ENCODE measurements around the gene ALKBH1. TPM values are rescaled to one million over a fixed set of nuclear protein-coding genes. Genes with fewer than 3 reads are reported as not detected.
"Not testable (repeated sequence)": the region's sequence is repeated elsewhere in the genome, so short reads cannot be mapped to it uniquely, and the experiment has no call there.

Gene ALKBH1
- total RNA-seq, 2 experiments from 2014 or later = 5.6 to 8.5 TPM

DNA sequence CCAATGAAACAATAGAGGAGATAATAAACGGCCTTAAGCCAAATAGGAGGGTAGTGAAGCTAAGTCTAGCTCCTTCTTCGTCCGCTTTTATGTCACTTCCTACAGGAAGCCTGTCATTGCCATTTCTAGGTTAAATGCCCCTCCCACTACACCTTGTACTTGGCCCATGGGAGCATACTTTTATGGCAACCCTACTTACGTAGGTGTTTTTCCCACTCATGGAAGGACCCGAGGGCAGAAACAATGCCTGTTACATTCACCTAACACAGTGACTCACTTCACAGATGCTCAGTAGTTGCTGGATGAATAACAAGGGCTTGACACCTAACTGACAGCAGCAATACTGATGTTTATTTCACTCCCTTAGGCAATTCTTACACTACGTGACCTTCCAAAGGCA is 44.5 kb downstream of the ALKBH1 start:
- H3K27ac ChIP-seq (ENCODE audit: low read depth in 1 of 2, low read length in 2 of 2) = no peak overlapping the region
- Mint-ChIP-seq H3K27ac (no peak overlapping the region), H3K4me1 (ENCODE audit: low read depth) (no peaks in the 10 kb centered on the region), H3K9me3 (no peaks in the 10 kb centered on the region), H3K27me3 (no peaks in the 10 kb centered on the region), H3K4me3 (no peak overlapping the region), H3K36me3 (ENCODE audit: low read depth) (no peaks in the 10 kb centered on the region)
- no peaks in the 10 kb centered on the region for H3K9me3 ChIP-seq (ENCODE audit: control insufficient read depth in 1 of 2, insufficient read depth in 1 of 2, low read length in 2 of 2)
- ATAC-seq (ENCODE audit: poor library complexity) (no peak), DNase-seq (no peak)
- H3K27me3 ChIP-seq (ENCODE audit: control insufficient read depth in 1 of 2, insufficient read depth in 2 of 2, low read length in 2 of 2) = no peaks in the 10 kb centered on the region
- no peaks in the 10 kb centered on the region for H3K4me1 ChIP-seq (ENCODE audit: insufficient read depth, low read length)
- H3K4me3 ChIP-seq (ENCODE audit: low read length) = no peak overlapping the region
- intact Hi-C loops (cut with DNase I, micrococcal nuclease) = no loop called here
- TF ChIP-seq, protein P1, sequence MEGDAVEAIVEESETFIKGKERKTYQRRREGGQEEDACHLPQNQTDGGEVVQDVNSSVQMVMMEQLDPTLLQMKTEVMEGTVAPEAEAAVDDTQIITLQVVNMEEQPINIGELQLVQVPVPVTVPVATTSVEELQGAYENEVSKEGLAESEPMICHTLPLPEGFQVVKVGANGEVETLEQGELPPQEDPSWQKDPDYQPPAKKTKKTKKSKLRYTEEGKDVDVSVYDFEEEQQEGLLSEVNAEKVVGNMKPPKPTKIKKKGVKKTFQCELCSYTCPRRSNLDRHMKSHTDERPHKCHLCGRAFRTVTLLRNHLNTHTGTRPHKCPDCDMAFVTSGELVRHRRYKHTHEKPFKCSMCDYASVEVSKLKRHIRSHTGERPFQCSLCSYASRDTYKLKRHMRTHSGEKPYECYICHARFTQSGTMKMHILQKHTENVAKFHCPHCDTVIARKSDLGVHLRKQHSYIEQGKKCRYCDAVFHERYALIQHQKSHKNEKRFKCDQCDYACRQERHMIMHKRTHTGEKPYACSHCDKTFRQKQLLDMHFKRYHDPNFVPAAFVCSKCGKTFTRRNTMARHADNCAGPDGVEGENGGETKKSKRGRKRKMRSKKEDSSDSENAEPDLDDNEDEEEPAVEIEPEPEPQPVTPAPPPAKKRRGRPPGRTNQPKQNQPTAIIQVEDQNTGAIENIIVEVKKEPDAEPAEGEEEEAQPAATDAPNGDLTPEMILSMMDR (IDR thresholded peaks at IDR 0.05) = no peak
- ChIA-PET CTCF (no interaction called here), POLR2A (no interaction called here)
- H3K36me3 ChIP-seq (ENCODE audit: insufficient read depth, low read length) = no peaks in the 10 kb centered on the region

- ATAC-seq (ENCODE audit: poor library complexity); H3K9me3 ChIP-seq (ENCODE audit: control insufficient read depth in 1 of 2, insufficient read depth in 1 of 2, low read length in 2 of 2); H3K27me3 Mint-ChIP-seq; H3K27me3 ChIP-seq (ENCODE audit: control insufficient read depth in 1 of 2, insufficient read depth in 2 of 2, low read length in 2 of 2); intact Hi-C loops (cut with DNase I, micrococcal nuclease); DNase-seq; H3K27ac ChIP-seq (ENCODE audit: low read depth in 1 of 2, low read length in 2 of 2); CTCF ChIA-PET; H3K4me1 ChIP-seq (ENCODE audit: insufficient read depth, low read length); H3K4me3 Mint-ChIP-seq; H3K36me3 Mint-ChIP-seq (ENCODE audit: low read depth); H3K27ac Mint-ChIP-seq; POLR2A ChIA-PET; H3K36me3 ChIP-seq (ENCODE audit: insufficient read depth, low read length); H3K4me1 Mint-ChIP-seq (ENCODE audit: low read depth); H3K9me3 Mint-ChIP-seq; H3K4me3 ChIP-seq (ENCODE audit: low read length): not testable (repeated sequence)
Measured at GRCh38 chr14:77661562-77661961, 46.3 kb downstream of the ALKBH1 start.

DNA sequence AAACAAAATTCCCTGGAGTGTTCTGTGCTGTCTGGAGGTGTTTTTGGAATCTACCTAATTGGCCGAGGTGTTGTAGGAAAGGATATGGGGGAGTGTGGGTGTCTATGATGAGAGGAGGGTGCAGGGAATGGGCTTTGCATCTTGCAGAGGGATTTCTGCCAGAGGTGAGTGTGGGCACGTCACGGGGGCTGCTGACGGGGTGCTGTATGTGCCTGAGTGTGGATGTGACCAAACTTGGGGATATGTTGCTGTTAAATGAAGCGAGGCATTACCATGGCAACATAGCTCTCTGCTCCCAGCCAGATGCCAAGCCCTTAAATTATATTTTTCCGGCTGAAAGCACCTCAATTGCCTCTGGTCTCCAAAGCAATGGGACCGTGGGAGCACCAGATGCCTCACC is 47.1 kb downstream of the ALKBH1 start:
- DNase-seq (no peak), ATAC-seq (ENCODE audit: poor library complexity) (no peak)
- no peaks in the 10 kb centered on the region for H3K36me3 ChIP-seq (ENCODE audit: insufficient read depth, low read length)
- H3K27me3 ChIP-seq (ENCODE audit: control insufficient read depth in 1 of 2, insufficient read depth in 2 of 2, low read length in 2 of 2) = no peaks in the 10 kb centered on the region
- Mint-ChIP-seq H3K36me3 (ENCODE audit: low read depth) (no peaks in the 10 kb centered on the region), H3K27ac (no peak overlapping the region), H3K4me1 (ENCODE audit: low read depth) (no peaks in the 10 kb centered on the region), H3K27me3 (no peaks in the 10 kb centered on the region), H3K4me3 (no peak overlapping the region), H3K9me3 (no peaks in the 10 kb centered on the region)
- H3K9me3 ChIP-seq (ENCODE audit: control insufficient read depth in 1 of 2, insufficient read depth in 1 of 2, low read length in 2 of 2) = no peaks in the 10 kb centered on the region
- H3K4me3 ChIP-seq (ENCODE audit: low read length) = no peak overlapping the region
- intact Hi-C loops (cut with DNase I, micrococcal nuclease) = no loop called here
- no peak overlapping the region for H3K27ac ChIP-seq (ENCODE audit: low read depth in 1 of 2, low read length in 2 of 2)
- no peaks in the 10 kb centered on the region for H3K4me1 ChIP-seq (ENCODE audit: insufficient read depth, low read length)
- CTCF ChIA-PET = no interaction called here
- POLR2A ChIA-PET = no interaction called here
- TF ChIP-seq, protein P1 (IDR thresholded peaks at IDR 0.05) = no peak

DNA sequence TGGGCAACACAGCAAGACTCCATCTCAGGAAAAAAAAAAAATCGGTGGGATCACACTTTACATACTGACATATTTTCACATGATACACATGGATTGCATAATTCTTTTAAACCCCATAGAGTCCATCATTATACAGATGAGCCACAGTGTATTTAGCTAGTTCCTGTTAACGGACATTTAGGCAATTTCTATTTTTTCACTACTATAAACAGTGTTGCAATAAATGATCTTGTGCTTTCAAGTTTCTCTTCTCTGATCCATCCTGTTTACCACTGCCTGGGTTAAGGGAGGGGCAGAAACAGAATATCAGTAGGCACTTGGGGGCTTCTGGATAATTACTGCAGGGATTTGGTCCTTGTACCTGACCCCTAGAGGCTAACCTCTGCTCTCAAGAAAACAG is 48.0 kb downstream of the ALKBH1 start:
- Mint-ChIP-seq H3K9me3 (no peaks in the 10 kb centered on the region), H3K4me1 (ENCODE audit: low read depth) (peaks cover 4% of the 10 kb centered on the region), H3K27ac (no peak overlapping the region), H3K36me3 (ENCODE audit: low read depth) (no peaks in the 10 kb centered on the region), H3K4me3 (no peak overlapping the region), H3K27me3 (no peaks in the 10 kb centered on the region)
- ChIA-PET POLR2A (no interaction called here), CTCF (no interaction called here)
- H3K4me1 ChIP-seq (ENCODE audit: insufficient read depth, low read length) = no peaks in the 10 kb centered on the region
- intact Hi-C loops (cut with DNase I, micrococcal nuclease) = loop anchor here in 1 of 2 experiments (10.0 kb wide), 2 partner anchors 335 to 905 kb away; no protein-coding TSS in a partner anchor
- H3K9me3 ChIP-seq (ENCODE audit: control insufficient read depth in 1 of 2, insufficient read depth in 1 of 2, low read length in 2 of 2) = no peaks in the 10 kb centered on the region
- no peak for ATAC-seq (ENCODE audit: poor library complexity)
- peak in 2 of 14 experiments; percentile 20 to 29 for DNase-seq
- H3K4me3 ChIP-seq (ENCODE audit: low read length) = no peak overlapping the region
- H3K27me3 ChIP-seq (ENCODE audit: control insufficient read depth in 1 of 2, insufficient read depth in 2 of 2, low read length in 2 of 2) = no peaks in the 10 kb centered on the region
- TF ChIP-seq, protein P1 (IDR thresholded peaks at IDR 0.05) = no peak
- H3K36me3 ChIP-seq (ENCODE audit: insufficient read depth, low read length) = no peaks in the 10 kb centered on the region
- H3K27ac ChIP-seq (ENCODE audit: low read depth in 1 of 2, low read length in 2 of 2) = no peak overlapping the region

Measured in CD4-positive, alpha-beta T cell (primary cell).